WI38 (cell line): Measurements from ENCODE around the gene CHD5.
A peak's percentile ranks its signal among the peaks of the same experiment; 100 is the strongest.

Experiments
- H3K4me3 ChIP-seq: 2 replicates; pipeline ENCODE4 v1.5.1; 2011; ENCODE audit warnings: low read depth, mild to moderate bottlenecking, control low read depth, low read length
- CTCF ChIP-seq: IDR thresholded peaks from 2 replicates; pipeline ENCODE4 v1.5.1; 2012; ENCODE audit warnings: low read depth, mild to moderate bottlenecking, control low read depth, low read length

The CHD5 gene

GRCh38 chr1:6054596-6054995 lies 125.5 kb downstream of the CHD5 start:
- no peak for TF ChIP-seq CTCF
- H3K4me3 ChIP-seq, result no peak overlapping the region

GRCh38 chr1:6053206-6053546 lies 126.9 kb downstream of the CHD5 start:
- H3K4me3 ChIP-seq, result no peak overlapping the region
- TF ChIP-seq CTCF, result no peak

- H3K4me3 ChIP-seq, result no peak overlapping the region
Observed at GRCh38 chr1:6052543-6053205, 127.4 kb downstream of the CHD5 start.

More at GRCh38 chr1:6052543-6053205, 127.4 kb downstream of the CHD5 start:
- TF ChIP-seq CTCF, result 0 out of 2 replicates have a peak, but pooled peaks have one; percentile 9
